ENCODE data around the gene SVIL. TPM values are rescaled to one million over a fixed set of nuclear protein-coding genes. Genes with fewer than 3 reads are reported as not detected.
A peak's percentile ranks its signal among the peaks of the same experiment; 100 is the strongest.
"Not testable (repeated sequence)": the region's sequence is repeated elsewhere in the genome, so short reads cannot be mapped to it uniquely, and the experiment has no call there.

SVIL gene
- total RNA-seq, 1 donor from 2014 or later, result 0.62 TPM

- ATAC-seq (ENCODE audit: low read depth) (no peak), DNase-seq (no peak)
- ChIA-PET POLR2A (no interaction called here), CTCF (no interaction called here)
- Mint-ChIP-seq H3K27me3 (no peaks in the 10 kb centered on the region), H3K36me3 (ENCODE audit: low read depth) (no peaks in the 10 kb centered on the region), H3K4me1 (peaks cover 10% of the 10 kb centered on the region), H3K9me3 (no peaks in the 10 kb centered on the region), H3K4me3 (no peak overlapping the region), H3K27ac (no peak overlapping the region)
- TF ChIP-seq CTCF (IDR thresholded peaks at IDR 0.05), result no peak
- intact Hi-C loops (cut with micrococcal nuclease), result no loop called here
These were observed 67.8 kb downstream of the SVIL start for GRCh38 chr10:29567003-29567402.

DNA sequence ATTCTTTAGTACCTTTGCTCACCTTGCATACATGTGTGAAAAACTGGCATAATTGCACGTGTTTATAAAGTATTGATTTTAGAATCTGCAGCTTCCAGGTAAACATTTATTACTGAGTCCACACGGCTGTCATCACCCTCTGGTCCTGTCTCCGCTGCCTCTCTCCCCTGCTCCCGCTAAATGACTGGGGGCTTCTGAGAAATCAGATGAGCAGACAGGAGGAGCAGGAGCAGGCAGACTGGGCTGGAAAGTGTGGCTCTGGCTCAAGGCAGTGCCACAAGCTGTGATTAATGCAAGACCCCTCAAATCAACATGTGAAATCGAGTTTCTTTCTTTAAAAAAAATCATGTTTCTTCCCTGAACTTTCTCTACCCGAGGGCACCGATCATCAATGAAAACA, 68.6 kb downstream of the SVIL start:
- intact Hi-C loops (cut with micrococcal nuclease); POLR2A ChIA-PET; H3K27me3 Mint-ChIP-seq; ATAC-seq (ENCODE audit: low read depth); H3K4me3 Mint-ChIP-seq; DNase-seq; H3K9me3 Mint-ChIP-seq; H3K36me3 Mint-ChIP-seq (ENCODE audit: low read depth); H3K27ac Mint-ChIP-seq; CTCF ChIA-PET: not testable (repeated sequence)
- peaks cover 10% of the 10 kb centered on the region for H3K4me1 Mint-ChIP-seq

DNA sequence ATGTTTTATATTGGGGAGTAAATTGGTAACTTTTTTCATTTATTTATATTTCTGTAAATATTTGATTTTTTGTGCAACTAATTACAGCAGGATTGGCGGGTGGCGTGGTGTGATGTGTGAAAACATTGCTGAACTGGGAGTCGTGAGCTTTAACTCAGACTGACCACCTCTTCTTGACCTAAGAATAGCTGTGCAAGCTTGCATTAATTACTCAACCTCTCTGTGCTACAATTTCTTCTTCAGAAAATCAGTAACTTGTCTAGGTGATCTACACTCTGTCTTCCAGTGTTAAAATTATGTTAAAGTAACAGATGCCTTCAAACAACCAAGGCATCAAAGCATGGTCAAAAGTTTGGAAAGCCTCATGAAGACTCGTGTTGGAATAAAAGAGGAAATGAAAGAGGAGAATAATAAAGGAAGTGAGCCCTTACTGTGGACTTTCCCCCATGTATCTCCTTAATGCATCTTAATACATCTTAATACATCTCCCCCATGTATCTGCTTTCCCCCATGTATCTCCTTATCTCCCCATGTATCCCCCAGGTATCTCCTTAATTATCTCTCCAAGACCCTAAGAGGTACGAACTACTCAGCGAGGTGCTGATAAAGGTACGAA, 71.2 kb downstream of the SVIL start:
- TF ChIP-seq CTCF (IDR thresholded peaks at IDR 0.05), result no peak
- H3K4me1 Mint-ChIP-seq, result peaks cover 10% of the 10 kb centered on the region
- no peaks in the 10 kb centered on the region for H3K36me3 Mint-ChIP-seq (ENCODE audit: low read depth)
- no peak overlapping the region for H3K27ac Mint-ChIP-seq
- H3K4me3 Mint-ChIP-seq, result no peak overlapping the region
- intact Hi-C loops (cut with micrococcal nuclease), result no loop called here
- H3K27me3 Mint-ChIP-seq, result no peaks in the 10 kb centered on the region
- DNase-seq, result no peak
- ChIA-PET POLR2A (no interaction called here), CTCF (no interaction called here)
- peak; percentile 31 for ATAC-seq (ENCODE audit: low read depth)
- H3K9me3 Mint-ChIP-seq, result no peaks in the 10 kb centered on the region

GRCh38 chr10:29563006-29563405, 71.8 kb downstream of the SVIL start:
- H3K4me3 Mint-ChIP-seq; H3K36me3 Mint-ChIP-seq (ENCODE audit: low read depth); H3K27ac Mint-ChIP-seq; DNase-seq; POLR2A ChIA-PET; H3K27me3 Mint-ChIP-seq; H3K9me3 Mint-ChIP-seq; CTCF ChIA-PET; intact Hi-C loops (cut with micrococcal nuclease): not testable (repeated sequence)
- ATAC-seq (ENCODE audit: low read depth), result peak; percentile 88
- peaks cover 10% of the 10 kb centered on the region for H3K4me1 Mint-ChIP-seq

DNA sequence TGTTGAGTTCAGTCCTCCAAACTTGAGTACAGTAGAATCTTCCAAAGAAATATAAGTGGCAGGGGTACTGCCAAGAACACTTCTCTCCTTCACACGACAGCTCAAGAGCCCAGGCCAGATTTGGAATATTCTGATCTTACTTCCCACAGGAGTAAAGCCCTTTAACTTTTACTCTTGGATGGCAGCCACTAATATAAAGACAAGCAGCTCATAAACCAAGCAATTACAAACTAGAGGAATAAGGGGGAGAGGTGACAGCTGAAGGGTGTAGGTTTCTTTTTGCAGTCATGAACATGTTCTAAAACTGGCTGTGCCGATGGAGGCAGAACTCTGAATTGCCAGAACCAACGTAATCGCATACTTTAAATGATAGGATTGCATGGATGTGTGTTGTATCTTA, 74.8 kb downstream of the SVIL start:
- Mint-ChIP-seq H3K27me3 (no peaks in the 10 kb centered on the region), H3K4me1 (peaks cover 10% of the 10 kb centered on the region), H3K4me3 (no peak overlapping the region), H3K27ac (no peak overlapping the region), H3K9me3 (no peaks in the 10 kb centered on the region), H3K36me3 (ENCODE audit: low read depth) (no peaks in the 10 kb centered on the region)
- DNase-seq (no peak), ATAC-seq (ENCODE audit: low read depth) (no peak)
- ChIA-PET POLR2A (no interaction called here), CTCF (no interaction called here)
- TF ChIP-seq CTCF (IDR thresholded peaks at IDR 0.05), result no peak
- intact Hi-C loops (cut with micrococcal nuclease), result no loop called here

DNA sequence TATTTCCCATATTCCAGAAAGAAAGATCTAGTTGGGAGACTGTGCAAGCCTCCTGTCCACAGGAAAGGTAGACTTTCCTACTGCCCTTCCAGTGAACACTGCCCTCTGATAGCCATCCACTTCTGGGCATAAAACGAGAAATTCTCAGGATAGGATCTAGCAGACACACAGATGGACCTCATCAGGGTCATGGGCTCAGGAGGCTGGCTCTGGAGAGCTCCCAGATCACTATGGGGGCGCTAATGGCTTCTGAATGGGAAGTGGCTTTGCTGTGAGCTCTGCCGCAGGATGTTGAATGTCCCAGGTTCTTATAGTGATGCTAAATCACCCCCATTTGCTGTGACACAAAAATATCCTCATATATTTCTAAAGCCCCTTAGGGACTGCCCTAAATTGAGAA, 77.1 kb downstream of the SVIL start:
- Mint-ChIP-seq H3K27ac (no peak overlapping the region), H3K36me3 (ENCODE audit: low read depth) (no peaks in the 10 kb centered on the region), H3K9me3 (no peaks in the 10 kb centered on the region), H3K4me3 (no peak overlapping the region), H3K27me3 (no peaks in the 10 kb centered on the region), H3K4me1 (no peaks in the 10 kb centered on the region)
- intact Hi-C loops (cut with micrococcal nuclease), result no loop called here
- ATAC-seq (ENCODE audit: low read depth) (no peak), DNase-seq (no peak)
- ChIA-PET POLR2A (no interaction called here), CTCF (no interaction called here)
- TF ChIP-seq CTCF (IDR thresholded peaks at IDR 0.05), result no peak

Measured in activated B cell treated with CpG ODN at 0.5 μM for 24 hours (primary cell).